Measurements from ENCODE around the gene LRCH4. TPM values are rescaled to one million over a fixed set of nuclear protein-coding genes. Genes with fewer than 3 reads are reported as not detected.
A peak's percentile ranks its signal among the peaks of the same experiment; 100 is the strongest.
"Not testable (repeated sequence)": the region's sequence is repeated elsewhere in the genome, so short reads cannot be mapped to it uniquely, and the experiment has no call there.

Gene LRCH4
- total and polyA plus RNA-seq, 2 of the 8 experiments (the other 6 are each of a cell fraction or from before 2014, with no cell fraction given): 15.5 to 36.6 TPM

GRCh38 chr7:100541309-100541708 lies 44.6 kb downstream of the LRCH4 start:
- not testable (repeated sequence) for H2BK5ac ChIP-seq (ENCODE audit: low read depth, low read length); H3K56ac ChIP-seq (replicated peaks; ENCODE audit: insufficient read length, low read depth, low read length); FAIRE-seq; H2BK15ac ChIP-seq (ENCODE audit: low read length); H2BK12ac ChIP-seq (ENCODE audit: low read depth, low read length); H3K23me2 ChIP-seq (ENCODE audit: low read depth, low read length); H3K9me3 ChIP-seq (ENCODE audit: insufficient read depth in 2 of 2, low read depth in 1 of 2, low read length in 1 of 2); H2AK5ac ChIP-seq (ENCODE audit: low read depth, low read length); H3K9ac ChIP-seq (replicated peaks in 1 of 4; ENCODE audit: extremely low read depth in 1 of 4, low read depth in 3 of 4, low read length in 3 of 4); H3K23ac ChIP-seq (ENCODE audit: insufficient read length); H4K91ac ChIP-seq (replicated peaks; ENCODE audit: insufficient read length, low read length); H3K18ac ChIP-seq (ENCODE audit: extremely low read depth, low read length); H4K8ac ChIP-seq (ENCODE audit: extremely low read depth, insufficient read depth, low read length); DNase-seq (ENCODE audit: low read depth in 1 of 2, low spot score in 2 of 2); H4K20me1 ChIP-seq (replicated peaks in 1 of 2; ENCODE audit: control insufficient read depth in 1 of 2, insufficient read depth in 2 of 2, low read length in 2 of 2); H3K36me3 ChIP-seq (ENCODE audit: control insufficient read depth in 2 of 4, insufficient read depth in 4 of 4, low read length in 3 of 4); H3K27ac ChIP-seq (ENCODE audit: low read depth, low read length); H3K27me3 ChIP-seq (replicated peaks in 1 of 4; ENCODE audit: control insufficient read depth in 3 of 4, extremely low read depth in 1 of 4, insufficient read depth in 3 of 4, low read length in 3 of 4); H2BK120ac ChIP-seq (replicated peaks; ENCODE audit: low read depth, low read length); H2BK20ac ChIP-seq (ENCODE audit: low read length); H3K79me1 ChIP-seq (ENCODE audit: low read depth, low read length); H2AFZ ChIP-seq (ENCODE audit: low read length); H3K14ac ChIP-seq (ENCODE audit: insufficient read length); H4K5ac ChIP-seq (ENCODE audit: insufficient read length, low read depth, low read length); H3K4ac ChIP-seq (replicated peaks; ENCODE audit: insufficient read length, low read depth, low read length)
- peak overlapping the region; percentile 51 to 64; a peak in 2 of 4 replicates for H3K4me2 ChIP-seq (ENCODE audit: insufficient read depth in 1 of 2, low read depth in 2 of 2, low read length in 2 of 2)
- POLR2A ChIA-PET (ENCODE audit: partially characterized antibody): interaction anchor here (1.2 to 2.7 kb wide), 7 partner anchors 10 to 136 kb away, joined by 3 to 12 read pairs (median 3); no protein-coding TSS in a partner anchor
- WGBS, 2 experiments (ENCODE audit: extremely low coverage in 1 of 2, insufficient coverage in 1 of 2, insufficient read length in 1 of 2, insufficient replicate concordance in 2 of 2, low coverage in 1 of 2, low lambda C conversion rate in 2 of 2, missing lambda C conversion rate in 1 of 2): 82% methylated on average over 7 of the region's 7 CpGs; no CpG with 5 or more reads in 1 of the 2 experiments
- peak overlapping the region in 1 of 4 experiments; percentile 43; a peak in 1 of 8 replicates for H3K4me3 ChIP-seq (ENCODE audit: extremely low read depth in 1 of 4, insufficient read depth in 2 of 4, low read depth in 3 of 4, low read length in 4 of 4)
- peaks cover 13 to 44% (median 25%) of the 10 kb centered on the region in 4 experiments; a peak in 6 of 7 replicates for H3K4me1 ChIP-seq (replicated peaks in 1 of 4; ENCODE audit: control insufficient read depth in 3 of 4, insufficient read depth in 4 of 4, low read length in 3 of 4)
- CTCF ChIA-PET (ENCODE audit: partially characterized antibody): interaction anchor here (0.7 to 26.5 kb wide), 8 partner anchors 8 to 553 kb away, joined by 3 to 341 read pairs (median 3); no protein-coding TSS in a partner anchor
- peaks cover 0 to 35% of the 10 kb centered on the region in 2 experiments; a peak in 3 of 4 replicates for H3K79me2 ChIP-seq (ENCODE audit: control insufficient read depth in 1 of 2, insufficient read depth in 2 of 2, low read length in 2 of 2)

Measured in H1 (cell line).